K562 (cell line): ENCODE results near the gene PLEK2. TPM values are rescaled to one million over a fixed set of nuclear protein-coding genes. Genes with fewer than 3 reads are reported as not detected.

Source experiments
- CEBPG ChIP-seq, 3 experiments: fragments of 200-800 bp in 1 of 3; sonication (Bioruptor generic) in 1 of 3; sonication (generic) in 1 of 3; formaldehyde crosslinking in 1 of 3; IDR thresholded peaks in 2 of 3; conservative IDR thresholded peaks in 1 of 3; 2 replicates each; pipeline versions ENCODE4 v1.6.1 to v1.8.0; 2016 to 2022; ENCODE audit warnings: missing compliant biosample characterization in 2 of 3, missing genetic modification characterization in 2 of 3, mild to moderate bottlenecking in 1 of 3, missing genetic modification reagents in 1 of 3
- DMBX1 ChIP-seq: fragments of 250-450 bp; sonication (Bioruptor Pico); IDR thresholded peaks from 2 replicates; pipeline ENCODE4 v1.8.0; 2022; ENCODE audit warnings: inconsistent platforms, mild to moderate bottlenecking, moderate library complexity, borderline replicate concordance
- EWSR1 ChIP-seq: fragments of 450-650 bp; IDR thresholded peaks from 2 replicates; pipeline ENCODE4 v1.6.1; 2018; ENCODE audit warnings: borderline replicate concordance, mild to moderate bottlenecking, low read depth, moderate library complexity; ENCODE audit not compliant: partially characterized antibody
- FOXP1 ChIP-seq: sonication (generic); formaldehyde crosslinking; IDR thresholded peaks from 2 replicates; pipeline ENCODE4 v1.8.0; 2022; ENCODE audit warnings: mild to moderate bottlenecking, missing genetic modification reagents
- GTF2E2 ChIP-seq: fragments of 200-800 bp; sonication (Bioruptor generic); IDR thresholded peaks from 2 replicates; pipeline ENCODE4 v1.6.1; 2016; ENCODE audit warnings: missing genetic modification characterization, missing compliant biosample characterization
- HNRNPL ChIP-seq: fragments of 200-400 bp; formaldehyde crosslinking; IDR thresholded peaks from 2 replicates; pipeline ENCODE4 v1.6.1; 2017; ENCODE audit warnings: low read depth, mild to moderate bottlenecking, low read length
- KDM4B ChIP-seq, 2 experiments: fragments of 450-650 bp in 1 of 2; sonication (generic) in 1 of 2; IDR thresholded peaks; 2 replicates each; pipeline ENCODE4 v1.6.1; 2016 to 2017; ENCODE audit warnings: borderline replicate concordance in 2 of 2, antibody characterized with exemption in 1 of 2, low read depth in 1 of 2, mild to moderate bottlenecking in 1 of 2
- L3MBTL2 ChIP-seq: fragments of 450-650 bp; IDR thresholded peaks from 2 replicates; pipeline ENCODE4 v1.6.1; 2016; ENCODE audit warnings: mild to moderate bottlenecking, moderate library complexity
- MBD2 ChIP-seq: sonication (generic); IDR thresholded peaks from 2 replicates; pipeline ENCODE4 v1.6.1; 2016; ENCODE audit warnings: low read depth, borderline replicate concordance
- NR0B1 ChIP-seq: fragments of 450-650 bp; IDR thresholded peaks from one replicate; pipeline ENCODE4 v1.6.1; 2018; ENCODE audit warnings: mild to moderate bottlenecking, moderate library complexity; ENCODE audit not compliant: partially characterized antibody
- PURB ChIP-seq: sonication (generic); formaldehyde crosslinking; IDR thresholded peaks from 2 replicates; pipeline ENCODE4 v1.9.0; 2021; ENCODE audit warnings: low read depth, mild to moderate bottlenecking, missing genetic modification reagents
- RFX1 ChIP-seq: fragments of 450-650 bp; IDR thresholded peaks from 2 replicates; pipeline ENCODE4 v1.6.1; 2016; ENCODE audit warnings: mild to moderate bottlenecking, moderate library complexity
- SFPQ ChIP-seq: fragments of 200-400 bp; formaldehyde crosslinking; IDR thresholded peaks from 2 replicates; pipeline ENCODE4 v1.6.1; 2017; ENCODE audit warnings: mild to moderate bottlenecking, low read depth, low read length, moderate library complexity
- SMARCA4 ChIP-seq: fragments of 450-650 bp; IDR thresholded peaks from 2 replicates; pipeline ENCODE4 v1.6.1; 2016
- SNAPC5 ChIP-seq: fragments of 250-450 bp; sonication (Bioruptor Pico); IDR thresholded peaks from 2 replicates; pipeline ENCODE4 v1.8.0; 2021; ENCODE audit warnings: moderate library complexity, mild to moderate bottlenecking, inconsistent platforms
- TBP ChIP-seq: optimal IDR thresholded peaks from 2 replicates; pipeline ENCODE3; 2011; ENCODE audit warnings: low read depth, low read length, improper control_type of control experiment
- U2AF2 ChIP-seq: fragments of 200-400 bp; formaldehyde crosslinking; optimal IDR thresholded peaks from 2 replicates; pipeline ENCODE3; 2017; ENCODE audit warnings: low read depth, mild to moderate bottlenecking, low read length
- ZBTB43 ChIP-seq: sonication (generic); formaldehyde crosslinking; IDR thresholded peaks from 2 replicates; pipeline ENCODE4 v1.8.0; 2023; ENCODE audit warnings: mild to moderate bottlenecking, missing genetic modification reagents
- ZBTB7A ChIP-seq: IDR thresholded peaks from 2 replicates; pipeline ENCODE4 v1.6.1; 2011; ENCODE audit warnings: low read depth, mild to moderate bottlenecking, low read length, moderate library complexity, borderline replicate concordance; ENCODE audit not compliant: control insufficient read depth
- ZNF140 ChIP-seq: fragments of 250-450 bp; sonication (Bioruptor Pico); IDR thresholded peaks from 2 replicates; pipeline ENCODE4 v1.8.0; 2021; ENCODE audit warnings: moderate library complexity, mild to moderate bottlenecking, inconsistent platforms
- ZNF174 ChIP-seq: fragments of 250-450 bp; sonication (Bioruptor Pico); IDR thresholded peaks from 2 replicates; pipeline ENCODE4 v1.4.0; 2020; ENCODE audit warnings: mild to moderate bottlenecking
- ZNF431 ChIP-seq: sonication (generic); formaldehyde crosslinking; IDR thresholded peaks from 2 replicates; pipeline ENCODE4 v1.8.0; 2022; ENCODE audit warnings: mild to moderate bottlenecking, missing genetic modification reagents
- ZNF507 ChIP-seq: conservative IDR thresholded peaks from 2 replicates; pipeline ENCODE4 v1.6.1; 2017; ENCODE audit warnings: missing genetic modification characterization, missing compliant biosample characterization
- ZNF707 ChIP-seq: fragments of 250-450 bp; sonication (Bioruptor Pico); conservative IDR thresholded peaks from 2 replicates; pipeline ENCODE4 v1.8.0; 2022; ENCODE audit warnings: inconsistent platforms, mild to moderate bottlenecking, moderate library complexity
- polyA plus RNA-seq, 8 experiments: library from polyadenylated mRNA; depleted of rRNA in 4 of 8; stranded (reverse) in 5 of 8; unstranded in 3 of 8; fragments of >200 nt; fragmentation: Nextera tagmentation in 2 of 8; fragmentation: Illumina TruSeq in 1 of 8; extraction: Ambion mirVana in 2 of 8; extraction: Trizol in 1 of 8; gene quantifications; 2 replicates each; pipeline versions ENCODE4 v1.2.1 to v1.2.3, GENCODE V29; 2011 to 2014; ENCODE audit warnings: inconsistent platforms in 1 of 8, missing spikeins in 1 of 8
- total RNA-seq, 7 experiments: library from RNA; depleted of rRNA in 6 of 7; stranded (reverse); fragments of >200 nt in 6 of 7; fragmentation: Illumina TruSeq in 2 of 7; extraction: Trizol in 2 of 7; gene quantifications; 2 replicates each; pipeline versions ENCODE4 v1.2.1 to v1.2.3, GENCODE V29; 2011 to 2021; ENCODE audit warnings: low replicate concordance in 1 of 7

PLEK2 gene
- total and polyA plus RNA-seq, 9 of the 15 experiments (the other 6 are each of a cell fraction or from before 2014, with no cell fraction given) = not detected

- TF ChIP-seq NR0B1 = no peak
- TF ChIP-seq FOXP1 (CRISPR knock-in tag) = no peak
- peak; percentile 97 for TF ChIP-seq SMARCA4
- TF ChIP-seq ZBTB43 (CRISPR knock-in tag) = no peak
- TF ChIP-seq GTF2E2 (tag) = no peak
- TF ChIP-seq L3MBTL2 = 0 out of 2 replicates have a peak, but pooled peaks have one; percentile 15
- TF ChIP-seq ZNF507 (tag) = no peak
- no peak for TF ChIP-seq ZNF174 (CRISPR knock-in tag)
- TF ChIP-seq ZNF431 = no peak
- TF ChIP-seq SNAPC5 = no peak
- no peak for TF ChIP-seq CEBPG (CRISPR knock-in tag; IDR thresholded peaks at IDR 0.05)
- no peak for TF ChIP-seq CEBPG (tag; conservative IDR thresholded peaks at IDR 0.05 in 1 of 2, IDR thresholded peaks at IDR 0.05 in 1 of 2)
- TF ChIP-seq SFPQ = no peak
- no peak for TF ChIP-seq KDM4B (IDR thresholded peaks at IDR 0.05; ENCODE audit: borderline replicate concordance in 2 of 2, low read depth in 1 of 2)
- TF ChIP-seq PURB (CRISPR knock-in tag) = no peak
- peak; percentile 80; the same call in 1 of the 2 replicates for TF ChIP-seq DMBX1
- TF ChIP-seq ZNF707 = no peak
- TF ChIP-seq U2AF2 = no peak
- no peak for TF ChIP-seq MBD2
- no peak for TF ChIP-seq TBP
- peak; percentile 80 for TF ChIP-seq HNRNPL
- TF ChIP-seq EWSR1 = no peak
- TF ChIP-seq ZBTB7A = peak; percentile 49; the same call in 1 of the 2 replicates
- TF ChIP-seq RFX1 = no peak
- no peak for TF ChIP-seq ZNF140 (CRISPR knock-in tag)
Observed at GRCh38 chr14:67418401-67419191, 6.6 kb upstream of the PLEK2 start (continued).
